T-cell (primary cell): ENCODE results near the gene RAB8B. TPM values are rescaled to one million over a fixed set of nuclear protein-coding genes. Genes with fewer than 3 reads are reported as not detected.

ENCODE experiments used
- ATAC-seq, 4 experiments: fragments of 200-7000 bp in 3 of 4; fragments of 150-1000 bp in 1 of 4; cut with Tn5 transposase; replicated peaks in 1 of 4; 1 replicate in 3 of 4; 2 replicates in 1 of 4; pipeline ENCODE4 v1.10.0; 2021; ENCODE audit warnings: moderate library complexity in 3 of 4, mild to moderate bottlenecking in 2 of 4, moderate number of reproducible peaks in 1 of 4
- CTCF ChIA-PET, 2 donors: fragments of 300-600 bp; sonication (Branson Sonifier 250); formaldehyde crosslinking; loops; one replicate each; lab custom pipeline; 2022; ENCODE audit warnings: antibody characterized with exemption in 2 of 2; lab: Charles Lee
- POLR2A ChIA-PET, 2 donors: fragments of 300-600 bp; sonication (Branson Sonifier 250); formaldehyde crosslinking; loops; one replicate each; lab custom pipeline; 2022; ENCODE audit warnings: antibody characterized with exemption in 2 of 2; lab: Charles Lee
- DNase-seq, 35 experiments: peaks; one replicate each; pipeline versions ENCODE4 v3.0.0 to v3.0.0-alpha.2; 2013 to 2023
- H3K27ac ChIP-seq: one replicate; pipeline ENCODE4 v1.5.1; 2013; ENCODE audit warnings: low read length
- H3K27me3 ChIP-seq, 2 experiments: replicated peaks in 1 of 2; 1 replicate in 1 of 2; 2 replicates in 1 of 2; pipeline versions ENCODE4 v1.6.1 to v1.7.0; 2013; ENCODE audit warnings: low read length in 1 of 2, mixed read lengths in 1 of 2; ENCODE audit not compliant: control insufficient read depth in 2 of 2, insufficient read depth in 2 of 2; ENCODE audit errors: extremely low read depth in 1 of 2
- H3K36me3 ChIP-seq, 2 donors: 1 replicate in 1 of 2; 2 replicates in 1 of 2; pipeline versions ENCODE4 v1.6.1 to v1.7.0; 2013; ENCODE audit warnings: low read length in 1 of 2; ENCODE audit not compliant: control insufficient read depth in 2 of 2, insufficient read depth in 1 of 2; ENCODE audit errors: extremely low read depth in 1 of 2
- H3K4me1 ChIP-seq, 2 experiments: 1 replicate in 1 of 2; 2 replicates in 1 of 2; pipeline versions ENCODE4 v1.6.1 to v1.7.0; 2013; ENCODE audit warnings: low read length in 2 of 2, mixed read lengths in 1 of 2; ENCODE audit not compliant: insufficient read depth in 2 of 2, control insufficient read depth in 1 of 2; ENCODE audit errors: extremely low read depth in 1 of 2
- H3K4me3 ChIP-seq, 2 donors: 1 replicate in 1 of 2; 2 replicates in 1 of 2; pipeline versions ENCODE4 v1.5.1 to v1.7.0; 2013; ENCODE audit warnings: mild to moderate bottlenecking in 2 of 2, low read length in 1 of 2, moderate library complexity in 1 of 2; ENCODE audit not compliant: control insufficient read depth in 1 of 2; ENCODE audit errors: extremely low read depth in 1 of 2
- H3K9me3 ChIP-seq: 2 replicates; pipeline ENCODE4 v1.7.0; 2013
- H3K27ac Mint-ChIP-seq, 2 donors: one replicate each; pipeline ENCODE4 v1.8.0; 2020 to 2021; ENCODE audit warnings: mild to moderate bottlenecking in 2 of 2, mixed read lengths in 2 of 2
- H3K27me3 Mint-ChIP-seq, 2 donors: one replicate each; pipeline ENCODE4 v1.8.0; 2021 to 2022; ENCODE audit warnings: mixed read lengths in 2 of 2
- H3K36me3 Mint-ChIP-seq: one replicate; pipeline ENCODE4 v1.8.0; 2021; ENCODE audit warnings: mixed read lengths
- H3K4me1 Mint-ChIP-seq, 3 donors: one replicate each; pipeline ENCODE4 v1.8.0; 2020 to 2022; ENCODE audit warnings: mixed read lengths in 3 of 3, mild to moderate bottlenecking in 1 of 3
- H3K4me3 Mint-ChIP-seq, 3 donors: one replicate each; pipeline ENCODE4 v1.8.0; 2020 to 2022; ENCODE audit warnings: mild to moderate bottlenecking in 3 of 3, mixed read lengths in 3 of 3, moderate library complexity in 3 of 3
- H3K9me3 Mint-ChIP-seq, 3 donors: one replicate each; pipeline ENCODE4 v1.8.0; 2020 to 2022; ENCODE audit warnings: mixed read lengths in 3 of 3
- WGBS: methylation state at CpG from one replicate; pipeline ENCODE4 v1.1.5; 2013; ENCODE audit warnings: missing lambda C conversion rate; ENCODE audit not compliant: insufficient coverage; 5-methylcytosine and 5-hydroxymethylcytosine counted together
- total RNA-seq, 35 experiments: library from RNA in 6 of 35; stranded (reverse) in 6 of 35; fragments of 120-200 nt in 1 of 35; gene quantifications; one replicate each; pipeline versions ENCODE4 v1.2.1 to v1.2.4 and lab custom pipeline; 2013 to 2026

RAB8B gene
- total RNA-seq, 5 donors from 2014 or later (not counting 1 experiment from before 2014, with no cell fraction given): 52.2 to 66.7 (median 55.7) TPM

- ATAC-seq (no peak), DNase-seq (no peak)
- peaks cover 21% of the 10 kb centered on the region for H3K36me3 Mint-ChIP-seq
- no peaks in the 10 kb centered on the region for H3K9me3 Mint-ChIP-seq
- peak overlapping the region in 1 of 2 donors; percentile 92 for H3K27ac Mint-ChIP-seq
- H3K4me3 ChIP-seq: no peak overlapping the region
- ChIA-PET POLR2A (interaction anchor here (0.6 to 1.0 kb wide), 2 partner anchors 11 to 34 kb away, joined by 3 to 4 read pairs; no protein-coding TSS in a partner anchor), CTCF (no interaction called here)
- no peak overlapping the region for H3K27ac ChIP-seq
- H3K4me3 Mint-ChIP-seq: no peak overlapping the region
- H3K4me1 Mint-ChIP-seq: peaks cover 74 to 84% (median 79%) of the 10 kb centered on the region in 3 donors
- no peaks in the 10 kb centered on the region for H3K27me3 ChIP-seq
- H3K9me3 ChIP-seq: no peaks in the 10 kb centered on the region
- peaks cover 0 to 19% of the 10 kb centered on the region in 2 donors for H3K36me3 ChIP-seq
- H3K27me3 Mint-ChIP-seq: no peaks in the 10 kb centered on the region
- WGBS: no CpG with 5 or more reads among the region's 3 CpGs
- peaks cover 8 to 19% of the 10 kb centered on the region in 2 experiments for H3K4me1 ChIP-seq
These were observed 36.0 kb downstream of the RAB8B start for GRCh38 chr15:63225381-63225780.

GRCh38 chr15:63226155-63226883 is 36.9 kb downstream of the RAB8B start:
- Mint-ChIP-seq H3K4me3 (peak overlapping the region; percentile 15 to 34 (median 20)), H3K27ac (peak overlapping the region; percentile 52 to 92), H3K9me3 (no peaks in the 10 kb centered on the region), H3K36me3 (peaks cover 21% of the 10 kb centered on the region), H3K27me3 (no peaks in the 10 kb centered on the region), H3K4me1 (peaks cover 71 to 82% (median 76%) of the 10 kb centered on the region in 3 donors)
- H3K36me3 ChIP-seq: peaks cover 0 to 19% of the 10 kb centered on the region in 2 donors
- no peaks in the 10 kb centered on the region for H3K9me3 ChIP-seq
- no peaks in the 10 kb centered on the region for H3K27me3 ChIP-seq
- no CpG with 5 or more reads among the region's 6 CpGs for WGBS
- POLR2A ChIA-PET: no interaction called here
- ATAC-seq (no peak), DNase-seq (no peak)
- CTCF ChIA-PET: interaction anchor here in 1 of 2 donors (0.5 to 0.7 kb wide), 2 partner anchors 12 to 35 kb away, joined by 3 to 6 read pairs; no protein-coding TSS in a partner anchor
- peak overlapping the region; percentile 18 for H3K27ac ChIP-seq
- peaks cover 11 to 22% of the 10 kb centered on the region in 2 experiments for H3K4me1 ChIP-seq
- no peak overlapping the region for H3K4me3 ChIP-seq

GRCh38 chr15:63226966-63227401 is 37.6 kb downstream of the RAB8B start:
- no peaks in the 10 kb centered on the region for H3K27me3 ChIP-seq
- no peaks in the 10 kb centered on the region for H3K9me3 ChIP-seq
- peaks cover 18% of the 10 kb centered on the region for H3K36me3 Mint-ChIP-seq
- no peak overlapping the region for H3K4me3 ChIP-seq
- no peaks in the 10 kb centered on the region for H3K9me3 Mint-ChIP-seq
- H3K27ac Mint-ChIP-seq: peak overlapping the region; percentile 52 to 92
- POLR2A ChIA-PET: interaction anchor here (0.5 to 2.1 kb wide), 2 partner anchors 35 to 88 kb away, joined by 3 to 5 read pairs; no protein-coding TSS in a partner anchor
- ATAC-seq (no peak), DNase-seq (no peak)
- H3K36me3 ChIP-seq: peaks cover 0 to 19% of the 10 kb centered on the region in 2 donors
- H3K4me1 ChIP-seq: peaks cover 17 to 20% of the 10 kb centered on the region in 2 experiments
- H3K4me1 Mint-ChIP-seq: peaks cover 72 to 82% (median 76%) of the 10 kb centered on the region in 3 donors
- no peak overlapping the region for H3K27ac ChIP-seq
- H3K4me3 Mint-ChIP-seq: peak overlapping the region in 1 of 3 donors; percentile 20
- CTCF ChIA-PET: interaction anchor here in 1 of 2 donors (0.7 to 1.2 kb wide), 2 partner anchors 16 to 35 kb away, joined by 3 to 4 read pairs; no protein-coding TSS in a partner anchor
- H3K27me3 Mint-ChIP-seq: no peaks in the 10 kb centered on the region
- WGBS: 75% methylated on average over 2 of the region's 3 CpGs

GRCh38 chr15:63227689-63228088 is 38.3 kb downstream of the RAB8B start:
- ATAC-seq: no peak
- POLR2A ChIA-PET: interaction anchor here (1.1 to 2.1 kb wide), 2 partner anchors 26 to 36 kb away, joined by 3 to 5 read pairs; no protein-coding TSS in a partner anchor

GRCh38 chr15:63231206-63231605 is 41.8 kb downstream of the RAB8B start:
- CTCF ChIA-PET: interaction anchor here (1.0 to 1.3 kb wide), 2 partner anchors 13 to 35 kb away, joined by 3 read pairs; no protein-coding TSS in a partner anchor
- H3K4me1 Mint-ChIP-seq: peaks cover 82 to 89% (median 85%) of the 10 kb centered on the region in 3 donors
- peaks cover 19% of the 10 kb centered on the region for H3K36me3 Mint-ChIP-seq
- POLR2A ChIA-PET: interaction anchor here (0.6 to 2.9 kb wide), 11 partner anchors 8 to 1156 kb away, joined by 3 to 20 read pairs (median 4); no protein-coding TSS in a partner anchor
- H3K9me3 Mint-ChIP-seq: no peaks in the 10 kb centered on the region
- WGBS: no CpG with 5 or more reads among the region's 3 CpGs
- H3K27ac Mint-ChIP-seq: peak overlapping the region; percentile 75 to 91
- H3K4me1 ChIP-seq: peaks cover 30 to 31% of the 10 kb centered on the region in 2 experiments
- H3K27me3 Mint-ChIP-seq: no peaks in the 10 kb centered on the region
- H3K27ac ChIP-seq: peak overlapping the region; percentile 79
- no peak overlapping the region for H3K4me3 ChIP-seq
- no peak for ATAC-seq
- H3K9me3 ChIP-seq: no peaks in the 10 kb centered on the region
- no peak for DNase-seq
- H3K27me3 ChIP-seq: no peaks in the 10 kb centered on the region
- H3K36me3 ChIP-seq: peaks cover 0 to 13% of the 10 kb centered on the region in 2 donors
- peak overlapping the region; percentile 13 to 40 (median 37) for H3K4me3 Mint-ChIP-seq

More at GRCh38 chr15:63227689-63228088, 38.3 kb downstream of the RAB8B start:
- no peaks in the 10 kb centered on the region for H3K27me3 Mint-ChIP-seq
- peaks cover 75 to 85% (median 77%) of the 10 kb centered on the region in 3 donors for H3K4me1 Mint-ChIP-seq
- Histone ChIP-seq H3K9me3 (no peaks in the 10 kb centered on the region), H3K4me3 (no peak overlapping the region), H3K27ac (no peak overlapping the region), H3K27me3 (no peaks in the 10 kb centered on the region), H3K36me3 (peaks cover 0 to 19% of the 10 kb centered on the region in 2 donors), H3K4me1 (peaks cover 20 to 22% of the 10 kb centered on the region in 2 experiments)
- CTCF ChIA-PET: interaction anchor here in 1 of 2 donors (1.0 to 1.5 kb wide), 3 partner anchors 10 to 36 kb away, joined by 4 read pairs; no protein-coding TSS in a partner anchor
- H3K9me3 Mint-ChIP-seq: no peaks in the 10 kb centered on the region
- no peak overlapping the region for H3K4me3 Mint-ChIP-seq
- no peak for DNase-seq
- peak overlapping the region; percentile 88 to 92 for H3K27ac Mint-ChIP-seq
- H3K36me3 Mint-ChIP-seq: peaks cover 16% of the 10 kb centered on the region
- WGBS: no CpG with 5 or more reads among the region's 2 CpGs

- peak overlapping the region; percentile 13 to 40 (median 37) for H3K4me3 Mint-ChIP-seq
- Histone ChIP-seq H3K4me3 (no peak overlapping the region), H3K36me3 (peaks cover 0 to 13% of the 10 kb centered on the region in 2 donors), H3K4me1 (peaks cover 29 to 30% of the 10 kb centered on the region in 2 experiments), H3K27me3 (no peaks in the 10 kb centered on the region), H3K9me3 (no peaks in the 10 kb centered on the region), H3K27ac (peak overlapping the region; percentile 79)
- CTCF ChIA-PET: interaction anchor here (1.0 to 1.1 kb wide), 4 partner anchors 14 to 74 kb away, joined by 3 to 5 read pairs (median 3); partner anchors contain the start of gene RPS27L (in 1 of the 2)
- DNase-seq (peak in 1 of 35 experiments; percentile 28), ATAC-seq (peak in 2 of 4 experiments; percentile 39 to 44)
- WGBS: no CpG with 5 or more reads among the region's 1 CpG
- no peaks in the 10 kb centered on the region for H3K9me3 Mint-ChIP-seq
- H3K4me1 Mint-ChIP-seq: peaks cover 80 to 88% (median 84%) of the 10 kb centered on the region in 3 donors
- H3K27me3 Mint-ChIP-seq: no peaks in the 10 kb centered on the region
- POLR2A ChIA-PET: interaction anchor here (0.5 to 2.9 kb wide), 9 partner anchors 11 to 635 kb away, joined by 3 to 20 read pairs (median 6); no protein-coding TSS in a partner anchor
- H3K27ac Mint-ChIP-seq: peak overlapping the region; percentile 75 to 91
- H3K36me3 Mint-ChIP-seq: peaks cover 16% of the 10 kb centered on the region
These were observed 42.3 kb downstream of the RAB8B start for GRCh38 chr15:63231706-63232105.
